HEK293 (cell line): Measurements from ENCODE around the gene TADA1.
A peak's percentile ranks its signal among the peaks of the same experiment; 100 is the strongest.

Experiments used
- GLI4 ChIP-seq: fragments of 450-650 bp; formaldehyde crosslinking; IDR thresholded peaks from 2 replicates; pipeline ENCODE4 v1.5.1; 2016; ENCODE audit warnings: missing biosample characterization, missing genetic modification characterization
- GLIS2 ChIP-seq: fragments of 450-650 bp; formaldehyde crosslinking; IDR thresholded peaks from 2 replicates; pipeline ENCODE4 v1.5.1; 2016; ENCODE audit warnings: missing biosample characterization, missing genetic modification characterization
- KLF1 ChIP-seq: fragments of 450-650 bp; formaldehyde crosslinking; IDR thresholded peaks from 2 replicates; pipeline ENCODE4 v1.5.1; 2016; ENCODE audit warnings: missing biosample characterization, missing genetic modification characterization
- SCRT1 ChIP-seq: fragments of 450-650 bp; formaldehyde crosslinking; IDR thresholded peaks from 2 replicates; pipeline ENCODE4 v1.5.1; 2016; ENCODE audit warnings: missing biosample characterization, missing genetic modification characterization, borderline replicate concordance
- SCRT2 ChIP-seq: fragments of 450-650 bp; formaldehyde crosslinking; IDR thresholded peaks from 2 replicates; pipeline ENCODE4 v1.5.1; 2016; ENCODE audit warnings: missing biosample characterization, missing genetic modification characterization
- SP7 ChIP-seq: fragments of 450-650 bp; formaldehyde crosslinking; IDR thresholded peaks from 2 replicates; pipeline ENCODE4 v1.5.1; 2016; ENCODE audit warnings: missing biosample characterization, missing genetic modification characterization
- ZNF114 ChIP-seq: fragments of 450-650 bp; formaldehyde crosslinking; IDR thresholded peaks from 2 replicates; pipeline ENCODE4 v1.5.0; 2017; ENCODE audit warnings: missing biosample characterization, missing genetic modification characterization
- ZNF148 ChIP-seq: fragments of 450-650 bp; formaldehyde crosslinking; IDR thresholded peaks from 2 replicates; pipeline ENCODE4 v1.5.0; 2017; ENCODE audit warnings: missing biosample characterization, missing genetic modification characterization, borderline replicate concordance
- ZNF157 ChIP-seq: fragments of 450-650 bp; formaldehyde crosslinking; IDR thresholded peaks from 2 replicates; pipeline ENCODE4 v1.5.1; 2016; ENCODE audit warnings: missing biosample characterization, missing genetic modification characterization
- ZNF19 ChIP-seq: fragments of 450-650 bp; formaldehyde crosslinking; IDR thresholded peaks from 2 replicates; pipeline ENCODE4; 2016; ENCODE audit warnings: missing biosample characterization, missing genetic modification characterization, low read depth
- ZNF202 ChIP-seq: fragments of 450-650 bp; formaldehyde crosslinking; IDR thresholded peaks from 2 replicates; pipeline ENCODE4 v1.5.1; 2016; ENCODE audit warnings: missing biosample characterization, missing genetic modification characterization, borderline replicate concordance
- ZNF24 ChIP-seq: fragments of 450-650 bp; formaldehyde crosslinking; IDR thresholded peaks from 2 replicates; pipeline ENCODE4 v1.5.1; 2016; ENCODE audit warnings: missing biosample characterization, missing genetic modification characterization
- ZNF280C ChIP-seq: fragments of 450-650 bp; formaldehyde crosslinking; IDR thresholded peaks from 2 replicates; pipeline ENCODE4 v1.5.1; 2016; ENCODE audit warnings: missing biosample characterization, missing genetic modification characterization
- ZNF311 ChIP-seq: fragments of 450-650 bp; formaldehyde crosslinking; IDR thresholded peaks from 2 replicates; pipeline ENCODE4 v1.5.1; 2017; ENCODE audit warnings: missing biosample characterization, missing genetic modification characterization, borderline replicate concordance
- ZNF324 ChIP-seq: fragments of 450-650 bp; formaldehyde crosslinking; IDR thresholded peaks from 2 replicates; pipeline ENCODE4 v1.5.1; 2016; ENCODE audit warnings: missing biosample characterization, missing genetic modification characterization
- ZNF354C ChIP-seq: fragments of 450-650 bp; formaldehyde crosslinking; IDR thresholded peaks from 2 replicates; pipeline ENCODE4 v1.5.1; 2016; ENCODE audit warnings: missing biosample characterization, missing genetic modification characterization, low read depth, borderline replicate concordance
- ZNF398 ChIP-seq: fragments of 450-650 bp; formaldehyde crosslinking; IDR thresholded peaks from 2 replicates; pipeline ENCODE4 v1.5.1; 2017; ENCODE audit warnings: missing biosample characterization, missing genetic modification characterization
- ZNF404 ChIP-seq: fragments of 450-650 bp; formaldehyde crosslinking; IDR thresholded peaks from 2 replicates; pipeline ENCODE4 v1.5.1; 2017; ENCODE audit warnings: missing biosample characterization, missing genetic modification characterization
- ZNF518A ChIP-seq: fragments of 450-650 bp; formaldehyde crosslinking; conservative IDR thresholded peaks from 2 replicates; pipeline ENCODE4 v1.5.1; 2016; ENCODE audit warnings: low read depth, missing biosample characterization, missing genetic modification characterization
- ZNF610 ChIP-seq: fragments of 450-650 bp; formaldehyde crosslinking; IDR thresholded peaks from 2 replicates; pipeline ENCODE4 v1.5.1; 2016; ENCODE audit warnings: missing biosample characterization, missing genetic modification characterization, borderline replicate concordance
- ZNF645 ChIP-seq: fragments of 450-650 bp; formaldehyde crosslinking; IDR thresholded peaks from 2 replicates; pipeline ENCODE4; 2016; ENCODE audit warnings: missing biosample characterization, missing genetic modification characterization
- ZNF664 ChIP-seq: fragments of 450-650 bp; formaldehyde crosslinking; IDR thresholded peaks from 2 replicates; pipeline ENCODE4 v1.5.1; 2016; ENCODE audit warnings: missing biosample characterization, missing genetic modification characterization
- ZNF704 ChIP-seq: fragments of 450-650 bp; formaldehyde crosslinking; IDR thresholded peaks from 2 replicates; pipeline ENCODE4 v1.5.1; 2016; ENCODE audit warnings: missing biosample characterization, missing genetic modification characterization
- ZNF777 ChIP-seq: fragments of 450-650 bp; formaldehyde crosslinking; IDR thresholded peaks from 2 replicates; pipeline ENCODE4 v1.5.1; 2017; ENCODE audit warnings: missing biosample characterization, missing genetic modification characterization, borderline replicate concordance
- ZSCAN23 ChIP-seq: fragments of 450-650 bp; formaldehyde crosslinking; IDR thresholded peaks from 2 replicates; pipeline ENCODE4 v1.5.1; 2016; ENCODE audit warnings: missing biosample characterization, missing genetic modification characterization

Gene TADA1

GRCh38 chr1:166838766-166839599 is 37.1 kb downstream of the TADA1 start, which contains the start of gene POGK (continued):
- TF ChIP-seq ZNF148 (tag by site-specific recombination) (no peak), ZNF280C (tag by site-specific recombination) (no peak), ZNF311 (no peak), ZNF114 (tag by site-specific recombination) (no peak), ZNF157 (tag by site-specific recombination) (no peak), ZNF777 (tag by site-specific recombination) (no peak), SCRT1 (tag by site-specific recombination) (no peak), SCRT2 (no peak), ZNF398 (tag by site-specific recombination) (peak; percentile 86), ZNF19 (no peak), ZNF354C (tag by site-specific recombination) (no peak), ZNF324 (tag by site-specific recombination) (peak; percentile 40; the same call in 1 of the 2 replicates), ZNF518A (peak; percentile 50; the same call in 1 of the 2 replicates), ZNF202 (tag by site-specific recombination) (no peak), ZNF664 (no peak), ZNF404 (tag by site-specific recombination) (no peak), GLIS2 (tag by site-specific recombination) (peak; percentile 70), ZNF704 (tag by site-specific recombination) (no peak), ZNF610 (tag by site-specific recombination) (no peak), ZNF24 (tag by site-specific recombination) (0 out of 2 replicates have a peak, but pooled peaks have one; percentile 48), SP7 (tag by site-specific recombination) (peak; percentile 61), GLI4 (tag by site-specific recombination) (0 out of 2 replicates have a peak, but pooled peaks have one; percentile 22), KLF1 (tag by site-specific recombination) (peak; percentile 68), ZSCAN23 (tag by site-specific recombination) (no peak), ZNF645 (tag by site-specific recombination) (no peak)
